NCI-H2029 treated with DMSO at 0.1 percent for 48 hours (cell line): ENCODE results near the gene RAB26.
"Not testable (repeated sequence)": the region's sequence is repeated elsewhere in the genome, so short reads cannot be mapped to it uniquely, and the experiment has no call there.

Source experiments
- DNase-seq: peaks from one replicate; lab custom pipeline; 2025; lab: John Stamatoyannopoulos, UW

RAB26 gene, protein sequence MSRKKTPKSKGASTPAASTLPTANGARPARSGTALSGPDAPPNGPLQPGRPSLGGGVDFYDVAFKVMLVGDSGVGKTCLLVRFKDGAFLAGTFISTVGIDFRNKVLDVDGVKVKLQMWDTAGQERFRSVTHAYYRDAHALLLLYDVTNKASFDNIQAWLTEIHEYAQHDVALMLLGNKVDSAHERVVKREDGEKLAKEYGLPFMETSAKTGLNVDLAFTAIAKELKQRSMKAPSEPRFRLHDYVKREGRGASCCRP

DNA sequence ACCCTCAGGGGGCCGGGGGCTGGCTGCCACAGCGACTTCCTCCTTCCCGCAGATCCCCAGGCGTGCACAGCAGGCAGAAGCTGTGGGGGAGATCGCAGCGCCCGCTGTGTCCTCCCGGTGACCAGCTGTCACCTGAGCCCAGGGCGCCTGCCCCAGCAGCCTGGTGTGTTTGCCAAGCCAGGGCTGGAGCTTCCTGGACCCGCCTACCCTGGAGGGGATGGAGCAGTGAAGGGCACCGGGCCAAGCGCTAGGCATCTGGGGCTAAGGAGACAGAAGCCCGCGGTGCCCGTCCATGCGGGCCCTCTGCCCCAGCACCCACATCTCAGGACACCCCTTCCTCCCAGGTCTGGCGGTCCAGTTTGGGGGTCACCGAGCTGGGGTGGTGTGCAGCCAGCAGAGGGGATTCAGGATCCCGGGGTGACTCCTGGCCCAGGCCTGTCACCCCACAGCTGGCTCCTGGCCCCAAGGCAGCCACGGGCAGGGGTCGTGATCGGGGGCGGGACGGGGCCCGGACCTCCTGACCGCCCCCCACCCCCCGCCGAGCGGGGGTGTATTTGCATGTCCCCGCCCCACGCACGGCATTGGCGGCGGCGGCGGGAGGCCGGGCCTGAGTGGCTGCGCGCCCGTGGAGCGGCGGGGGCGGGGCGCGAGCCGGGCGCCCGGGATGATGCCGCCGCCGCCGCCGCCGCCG is at the start of gene RAB26:
Gene RAB26, plus strand, starts transcription at position 645 of the 691 bp plus-strand sequence. CDS start 159 bp downstream, outside the sequence.
- peak; percentile 71 for DNase-seq

DNA sequence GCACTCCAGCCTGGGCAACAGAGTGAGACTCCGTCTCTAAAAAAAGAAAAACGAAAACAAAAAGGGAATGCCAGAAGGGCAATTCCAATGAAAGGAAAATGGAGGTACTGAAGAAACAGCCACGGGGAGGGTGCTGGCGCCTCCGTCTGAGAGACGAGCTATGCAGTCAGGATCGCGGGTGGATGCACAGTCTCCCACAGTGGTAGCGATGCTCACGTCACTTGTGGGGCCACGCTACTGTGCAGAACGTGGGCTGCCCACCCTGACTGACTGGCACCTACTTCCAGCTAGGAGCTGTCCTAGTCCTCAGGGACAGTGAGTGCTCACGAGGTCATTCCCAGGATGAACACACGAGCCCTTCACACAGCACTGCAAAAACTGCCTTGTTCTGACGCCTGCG is 46.8 kb upstream of the RAB26 start:
- not testable (repeated sequence) for DNase-seq

DNA sequence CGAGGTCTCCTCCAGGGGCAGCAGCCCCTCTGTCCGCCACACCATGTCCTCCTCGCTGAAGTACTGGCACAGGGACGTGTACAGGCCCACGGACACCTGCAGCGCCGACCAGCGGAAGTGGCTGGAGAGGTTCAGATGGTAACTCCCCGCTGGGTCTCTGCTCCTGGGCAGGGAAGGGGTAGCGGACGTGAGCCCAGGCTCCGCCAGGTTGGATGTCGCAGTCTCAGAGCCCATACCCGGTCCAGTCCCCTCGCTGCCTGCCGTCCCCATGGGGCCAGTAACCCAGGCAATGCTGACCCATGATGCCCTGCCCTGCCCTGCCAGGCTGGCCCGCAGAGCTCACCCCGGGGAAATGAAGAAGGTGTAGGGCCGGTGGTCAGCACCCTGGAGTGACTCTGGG is 46.0 kb upstream of the RAB26 start:
- DNase-seq: no peak

DNA sequence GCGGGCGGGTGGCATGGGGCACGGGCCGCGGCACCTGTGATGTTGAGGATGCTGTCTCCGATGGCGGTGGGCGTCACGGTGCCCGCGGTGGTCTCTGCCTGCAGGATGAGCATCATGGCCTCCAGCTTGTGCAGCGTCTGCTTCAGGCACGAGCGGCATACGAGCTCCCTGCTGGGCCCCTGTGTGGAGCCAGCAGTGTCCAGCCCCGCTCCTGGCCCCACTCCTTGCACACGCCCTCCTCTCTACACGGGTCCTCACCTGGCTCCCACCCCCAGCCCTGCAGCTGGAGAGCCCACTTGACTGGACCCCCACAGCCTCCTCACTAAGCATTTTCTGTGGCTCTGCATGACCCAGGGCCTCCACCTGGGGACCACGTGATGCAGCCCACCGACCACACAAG is 44.0 kb upstream of the RAB26 start:
- DNase-seq: not testable (repeated sequence)

DNA sequence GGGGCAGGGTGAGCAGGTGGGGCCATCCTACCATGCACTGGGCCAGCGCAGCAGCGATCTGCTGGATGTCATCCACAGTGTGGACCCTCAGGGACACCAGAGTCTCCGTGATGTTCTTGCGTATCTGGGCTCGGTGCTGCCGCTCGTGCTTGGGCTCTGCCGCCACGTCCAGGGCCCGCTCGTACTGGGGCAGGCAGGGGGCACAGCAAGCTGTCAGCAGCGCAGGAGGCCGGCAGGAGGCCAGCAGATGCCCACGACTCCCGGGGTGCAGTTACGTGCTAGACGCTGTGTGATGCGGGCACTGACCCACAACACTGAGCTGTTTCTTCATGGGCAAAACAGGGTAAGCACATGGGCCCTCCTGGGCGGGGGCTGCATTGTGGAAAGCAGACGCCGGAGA is 43.1 kb upstream of the RAB26 start:
- DNase-seq: not testable (repeated sequence)

DNA sequence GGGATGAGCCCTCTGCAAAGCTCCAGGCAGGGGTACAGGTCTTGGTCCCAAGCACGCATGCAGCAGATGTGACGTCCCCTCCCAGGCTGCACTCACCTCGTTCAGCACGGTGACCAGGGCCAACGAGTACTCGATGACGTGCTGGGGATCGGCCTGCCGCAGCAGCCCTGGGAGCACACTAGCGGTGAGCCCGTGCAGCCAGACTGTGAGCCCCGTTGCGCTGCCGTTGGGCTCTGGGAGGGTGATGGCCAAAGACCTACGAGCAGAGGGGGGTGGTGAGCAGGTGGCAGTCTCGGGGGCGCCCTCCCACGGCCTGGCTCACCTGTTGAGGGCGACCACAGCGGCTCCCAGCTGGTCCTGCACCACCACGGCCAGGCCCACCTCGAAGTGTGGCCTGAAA is 42.7 kb upstream of the RAB26 start:
- not testable (repeated sequence) for DNase-seq

DNA sequence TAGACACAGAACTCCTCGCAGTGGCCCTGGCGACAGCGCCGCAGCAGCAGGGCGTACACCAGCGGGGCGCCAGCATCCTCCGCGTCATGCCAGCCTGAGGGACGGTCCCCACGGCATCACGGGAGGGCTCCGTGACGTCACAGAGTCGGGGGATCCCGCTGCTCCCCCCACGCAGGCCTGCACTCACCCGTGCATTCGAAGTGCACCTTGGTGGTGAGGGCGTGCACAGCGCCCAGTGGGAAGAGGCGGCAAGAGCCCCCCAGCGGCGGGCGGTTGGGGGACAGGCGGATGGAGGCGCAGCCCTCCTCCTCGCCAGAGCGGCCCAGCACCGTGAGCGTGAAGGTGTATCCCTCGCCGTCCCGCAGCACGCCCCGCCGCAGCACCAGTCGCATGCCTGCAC is 42.2 kb upstream of the RAB26 start:
- DNase-seq: not testable (repeated sequence)

DNA sequence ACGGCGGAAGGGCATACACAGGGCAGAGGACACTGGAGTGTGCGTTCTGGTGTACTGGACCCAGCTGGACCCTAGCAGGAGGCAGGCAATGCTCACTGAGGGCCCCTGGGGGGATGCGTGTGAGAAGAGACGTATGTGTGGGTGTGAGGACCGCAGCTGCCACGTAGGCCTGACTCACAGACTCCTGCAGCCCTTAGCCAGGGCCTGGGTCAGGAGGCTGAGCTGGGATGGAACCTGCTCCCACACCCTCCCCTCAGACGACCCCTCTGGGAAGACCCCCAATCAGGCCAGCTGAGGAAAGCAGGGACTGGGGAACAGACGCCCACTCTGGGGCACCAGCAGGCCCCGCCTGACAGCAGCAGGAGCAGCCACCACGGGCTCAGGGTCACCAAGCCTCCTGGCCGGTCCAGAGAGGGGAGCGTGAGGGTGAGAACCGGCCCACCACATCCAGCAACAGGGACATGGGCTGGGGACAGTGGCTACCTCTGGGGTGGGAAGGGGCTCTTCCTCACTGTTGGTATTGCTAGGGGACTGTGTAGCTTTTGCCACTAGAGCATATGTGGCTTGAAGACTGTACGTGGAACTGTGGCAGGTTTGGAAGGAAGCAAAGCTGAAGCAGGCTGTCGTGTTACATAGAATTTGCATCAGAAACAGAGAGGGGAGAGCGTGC is 41.2 kb upstream of the RAB26 start:
- not testable (repeated sequence) for DNase-seq

DNA sequence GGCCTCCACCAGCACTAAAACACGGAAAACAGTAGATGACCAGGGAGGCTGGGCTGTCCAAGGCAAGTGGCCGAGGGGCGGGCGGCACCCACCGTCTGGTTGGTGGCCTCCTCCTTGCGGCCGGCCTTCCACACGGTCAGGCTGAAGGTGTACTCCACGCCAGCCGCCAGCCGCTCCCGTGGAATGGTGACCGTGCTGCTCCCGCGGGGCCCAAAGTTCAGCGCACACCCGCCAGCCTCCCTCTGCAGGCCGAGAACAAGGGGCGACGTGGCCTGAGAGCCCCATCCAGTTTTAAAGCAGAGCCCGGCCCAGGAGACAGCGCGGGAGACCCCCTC is 40.7 kb upstream of the RAB26 start:
- not testable (repeated sequence) for DNase-seq

DNA sequence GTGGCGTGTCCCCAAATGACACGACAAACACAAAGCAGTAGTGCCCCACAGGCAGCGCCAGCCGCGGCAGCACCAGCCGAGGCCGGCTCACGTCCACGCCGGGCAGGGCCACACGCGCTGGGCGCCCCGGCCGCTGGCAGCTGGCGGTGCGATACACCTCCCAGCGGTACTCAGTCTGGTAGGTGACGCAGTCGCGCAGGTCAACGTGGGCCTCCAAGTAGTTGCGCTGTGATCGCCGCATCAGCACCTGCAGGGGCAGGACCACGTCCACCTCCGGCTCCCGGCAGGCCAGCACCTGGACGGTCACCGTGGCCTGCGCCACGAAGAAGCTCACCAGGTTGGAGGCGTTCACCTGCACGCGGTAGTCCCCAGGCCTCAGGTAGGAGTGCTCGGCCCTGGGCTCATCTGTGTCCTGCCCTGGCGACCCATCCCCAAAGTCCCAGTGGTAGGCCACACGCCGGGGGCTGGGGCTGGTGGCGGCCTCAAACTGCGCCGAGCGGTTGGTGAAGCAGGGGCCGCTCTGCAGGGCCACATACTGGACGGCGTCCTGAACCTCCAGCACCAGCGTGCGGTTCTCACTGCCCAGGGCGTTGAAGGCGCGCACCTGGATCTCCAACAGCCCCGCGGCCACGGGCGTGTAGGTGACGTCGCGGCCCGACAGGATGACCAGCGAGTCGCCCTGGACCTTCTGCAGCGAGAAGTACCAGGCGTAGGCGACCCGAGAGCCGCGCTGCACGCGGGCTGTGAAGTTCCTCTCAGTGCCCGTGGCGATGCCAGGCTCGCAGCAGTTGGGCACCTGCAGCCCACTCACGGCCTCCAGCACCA is 39.8 kb upstream of the RAB26 start:
- not testable (repeated sequence) for DNase-seq

DNA sequence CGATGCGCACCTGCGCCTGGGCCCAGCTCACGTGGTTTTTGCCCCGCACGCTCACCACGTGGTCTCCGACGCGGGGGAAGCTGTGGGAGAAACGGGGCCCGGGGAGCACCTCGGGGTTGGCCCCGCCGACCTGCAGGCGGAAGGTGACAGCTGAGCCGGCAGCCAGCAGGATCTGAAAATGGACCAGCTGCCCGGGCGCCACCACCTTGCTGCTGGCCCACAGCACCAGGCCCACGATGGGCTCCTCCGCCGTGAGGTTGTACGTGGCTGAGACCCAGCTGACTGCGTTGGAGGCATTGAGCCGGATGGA is 39.2 kb upstream of the RAB26 start:
- DNase-seq: not testable (repeated sequence)

DNA sequence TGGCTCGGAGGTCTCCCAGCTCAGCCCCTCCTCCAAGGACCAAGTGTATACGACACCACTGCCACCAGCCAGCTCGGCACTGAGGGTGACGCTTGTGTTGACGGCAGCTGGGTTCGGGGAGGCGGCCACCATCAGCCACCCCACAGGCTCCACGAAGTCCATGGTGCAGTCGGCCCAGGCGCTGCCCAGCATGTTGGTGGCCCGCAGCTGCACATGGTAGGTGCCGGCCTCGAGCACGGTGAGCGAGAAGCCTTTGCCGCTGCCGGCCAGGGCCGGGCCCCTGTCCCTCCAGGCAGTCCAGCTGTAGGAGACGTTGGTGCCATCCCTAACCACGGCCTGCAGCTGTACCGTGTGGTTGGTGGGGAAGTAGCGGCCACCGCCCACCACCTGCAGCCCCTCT is 38.6 kb upstream of the RAB26 start:
- not testable (repeated sequence) for DNase-seq

DNA sequence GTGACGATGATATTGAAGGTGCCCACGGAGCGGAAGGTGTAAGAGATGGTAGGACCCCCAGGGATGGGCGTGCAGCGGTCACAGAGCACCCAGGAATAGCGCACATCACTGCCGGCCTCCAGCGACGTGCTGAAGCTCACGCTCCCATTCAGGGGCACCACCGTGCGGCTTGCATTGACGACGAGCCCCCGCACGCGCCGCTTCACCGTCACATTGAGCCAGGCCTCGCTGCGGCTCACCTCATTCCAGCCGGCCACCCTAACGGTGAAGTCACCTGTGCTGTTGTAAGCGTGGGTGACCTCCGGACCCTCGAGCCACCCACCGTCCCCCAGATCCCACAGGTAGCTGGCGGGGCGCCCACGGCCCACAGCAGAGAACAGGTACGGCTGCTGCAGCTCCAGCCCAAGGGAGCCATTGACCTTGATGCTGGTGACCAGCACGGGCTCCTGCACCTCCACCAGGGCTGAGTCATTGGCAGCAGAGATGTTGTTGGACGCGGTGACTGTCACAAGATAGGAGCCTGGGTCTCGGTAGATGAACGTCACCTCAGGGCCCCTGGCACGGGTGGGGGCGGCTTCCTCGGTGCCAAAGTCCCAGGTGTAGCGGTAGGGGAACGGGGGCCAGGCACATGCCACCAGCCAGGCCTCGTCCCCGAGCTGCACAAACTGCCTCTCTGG is 38.0 kb upstream of the RAB26 start:
- DNase-seq: not testable (repeated sequence)

DNA sequence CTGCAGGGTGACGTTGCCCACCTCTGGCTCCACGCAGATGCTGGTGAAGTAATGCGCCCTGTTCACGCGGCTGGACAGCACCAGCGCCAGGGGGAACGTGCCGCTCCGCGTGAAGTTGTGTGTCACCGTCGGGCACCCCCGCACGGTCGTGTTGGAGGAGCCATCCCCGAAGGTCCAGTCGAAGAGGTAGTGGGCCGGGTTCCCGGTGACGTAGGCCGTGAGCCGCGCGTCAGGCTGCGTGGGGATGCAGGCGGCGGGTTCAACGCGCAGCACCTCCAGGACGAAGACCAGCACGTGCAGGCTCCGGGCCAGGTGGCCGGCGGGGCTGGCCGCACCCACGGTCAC is 37.4 kb upstream of the RAB26 start:
- DNase-seq: not testable (repeated sequence)

DNA sequence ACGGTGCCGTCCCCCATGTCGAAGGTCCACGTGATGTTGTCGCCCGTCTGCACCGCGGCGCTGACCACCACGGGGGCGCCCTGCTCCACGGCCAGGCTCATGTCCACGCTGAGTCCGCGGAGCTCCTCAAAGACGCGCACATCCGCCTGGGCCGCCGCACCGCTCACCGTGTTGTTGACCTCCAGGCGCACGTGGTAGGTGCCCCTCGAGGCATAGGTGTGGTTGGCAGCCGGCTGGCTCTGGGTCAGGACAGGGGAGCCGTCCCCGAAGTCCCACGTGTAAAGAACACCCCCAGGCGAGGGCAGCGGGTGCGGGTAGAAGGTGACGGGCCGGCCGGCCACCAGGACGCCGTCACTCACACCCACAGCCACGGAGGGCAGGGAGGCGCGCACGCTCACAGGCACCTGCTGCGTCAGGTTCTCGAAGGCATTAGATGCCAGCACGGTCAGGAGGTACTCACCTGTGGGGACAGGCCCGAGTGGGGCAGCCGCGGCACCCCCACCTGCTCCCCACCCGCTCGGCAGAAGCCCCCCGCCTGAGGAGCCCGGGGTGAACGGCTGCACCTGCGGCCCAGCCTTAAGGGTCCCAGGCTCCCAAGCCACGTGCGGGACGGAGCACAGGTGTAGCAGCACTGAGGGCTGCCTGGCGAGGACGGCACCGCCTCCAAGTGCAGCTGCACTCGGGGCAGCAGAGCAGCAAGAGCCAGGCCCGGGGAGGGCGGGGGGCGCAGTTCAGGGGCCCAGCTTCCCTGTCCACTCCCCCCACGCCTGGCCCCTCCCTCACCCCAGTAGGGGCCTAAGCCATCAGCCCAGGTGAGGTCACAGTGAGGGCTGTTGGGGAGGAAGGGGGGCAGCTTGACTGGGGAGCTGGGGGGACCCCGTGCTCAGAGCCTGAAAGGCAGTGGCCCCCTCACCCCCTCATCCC is 36.8 kb upstream of the RAB26 start:
- not testable (repeated sequence) for DNase-seq

DNA sequence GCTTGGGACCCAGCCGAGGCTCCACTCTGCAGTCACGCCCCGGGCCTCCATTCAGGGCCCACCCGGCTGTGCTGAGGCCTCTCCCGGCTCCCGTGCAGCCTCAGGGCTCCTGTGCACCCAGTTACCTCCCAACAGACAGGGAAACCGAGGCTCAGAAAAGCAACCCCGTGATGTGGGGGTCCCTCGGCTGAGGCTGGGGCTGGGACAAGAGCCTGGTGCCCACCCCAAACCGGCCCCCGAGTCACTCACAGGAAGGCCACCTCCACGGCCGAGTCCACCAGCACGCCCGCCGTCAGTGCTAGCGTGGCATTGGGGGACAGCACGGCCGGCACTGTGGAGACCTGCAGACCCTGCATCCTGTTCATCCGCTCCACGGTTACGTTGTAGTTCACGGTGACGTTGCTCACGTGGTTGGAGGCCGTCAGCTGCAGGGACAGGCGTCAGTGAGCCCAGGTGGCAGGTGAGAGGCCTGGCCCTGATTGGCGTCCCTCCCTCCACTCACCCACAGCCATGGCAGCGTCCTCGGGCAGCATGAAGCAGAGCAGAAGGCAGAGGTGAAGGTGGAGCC is 35.8 kb upstream of the RAB26 start:
- DNase-seq: not testable (repeated sequence)

DNA sequence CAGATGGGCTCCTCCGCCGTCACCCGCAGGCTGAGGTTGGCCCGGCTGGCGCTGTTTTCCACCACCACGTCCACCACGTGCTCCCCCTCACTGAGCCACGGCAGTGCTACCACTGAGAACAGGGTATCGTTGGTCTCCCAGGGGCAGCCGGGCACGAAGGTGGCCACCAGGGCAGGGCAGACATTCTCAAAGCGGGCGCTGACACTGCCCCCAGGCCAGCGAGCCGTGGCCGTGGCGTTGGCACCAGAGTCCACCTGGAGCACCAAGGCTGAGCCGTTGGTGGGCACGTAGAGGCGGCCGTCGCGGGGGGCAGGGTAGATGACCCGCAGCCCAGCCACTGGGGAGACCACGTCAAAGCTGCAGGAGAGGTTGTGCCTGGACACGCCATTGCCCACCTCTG is 34.2 kb upstream of the RAB26 start:
- not testable (repeated sequence) for DNase-seq

DNA sequence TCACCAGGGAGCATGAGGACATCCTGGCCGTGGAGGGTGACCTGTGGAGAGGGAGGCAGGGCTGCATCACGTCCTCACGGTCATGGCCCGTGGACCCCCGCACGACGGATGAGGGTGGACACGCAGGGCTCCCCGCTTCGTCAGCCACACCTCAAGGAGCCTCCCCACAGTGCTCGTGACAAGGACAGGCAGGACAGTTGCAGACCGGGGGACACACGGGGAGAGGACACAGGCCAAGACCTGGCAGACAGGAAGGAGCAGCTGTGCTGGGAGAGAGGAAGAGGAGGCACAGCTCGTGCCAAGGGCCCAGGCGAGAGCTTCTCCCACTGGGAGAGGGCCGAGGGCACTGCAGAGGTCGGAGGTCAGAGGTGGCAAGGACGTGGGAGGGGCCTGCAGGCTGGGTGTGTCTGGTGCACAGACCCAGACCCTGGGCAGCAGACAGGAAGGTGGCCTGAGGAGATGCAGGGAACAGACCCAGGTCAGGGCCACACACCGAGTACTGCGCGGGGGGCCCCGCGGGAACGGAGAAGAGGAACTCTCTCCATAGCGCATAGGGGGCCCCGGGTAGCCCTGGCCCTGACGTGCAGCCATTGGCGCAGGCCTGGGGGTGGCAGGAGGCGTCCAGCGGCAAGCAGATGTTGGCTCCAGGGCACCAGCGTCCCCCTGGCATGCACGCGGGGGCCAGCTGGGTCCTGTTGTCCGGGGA is 33.4 kb upstream of the RAB26 start:
- not testable (repeated sequence) for DNase-seq

DNA sequence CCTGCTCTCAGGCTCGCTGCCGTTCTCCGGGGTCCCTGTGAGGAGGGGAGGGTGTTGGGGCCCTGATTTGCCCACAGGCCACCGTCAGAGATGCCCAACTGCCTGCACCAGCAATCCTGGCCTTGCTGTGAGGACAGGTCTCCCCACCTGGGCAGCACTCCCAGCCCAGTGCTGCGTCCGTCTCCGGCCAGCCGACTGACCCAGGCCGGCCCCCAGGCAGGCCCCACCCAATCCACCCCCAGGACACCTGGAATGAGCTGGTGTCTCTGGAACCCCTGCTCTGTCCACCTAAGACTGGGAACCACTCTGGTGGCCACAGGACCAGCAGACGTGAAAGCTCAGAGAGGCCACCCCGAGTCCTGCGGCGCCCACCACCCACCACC is 32.8 kb upstream of the RAB26 start:
- DNase-seq: no peak

DNA sequence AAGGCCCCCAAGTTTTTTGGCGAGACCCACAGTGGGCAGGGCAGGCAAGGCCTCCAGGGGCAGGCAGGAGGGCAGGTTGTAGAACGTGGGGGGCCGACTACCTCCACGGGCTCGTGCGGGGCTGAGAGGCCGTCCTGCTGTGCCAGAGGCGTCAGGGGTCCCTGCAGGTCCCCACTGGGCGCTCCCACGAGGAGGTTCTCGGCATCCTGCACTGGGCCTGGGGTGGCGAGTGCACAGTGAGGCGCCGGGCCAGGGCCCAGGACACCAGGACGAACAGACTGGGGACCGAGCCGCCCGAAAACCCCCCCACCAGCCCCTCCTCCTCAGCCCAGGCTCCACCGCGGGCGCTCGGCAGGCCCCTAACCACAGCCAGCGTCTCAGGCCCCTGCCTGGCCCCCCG is 32.0 kb upstream of the RAB26 start:
- DNase-seq: not testable (repeated sequence)
